ENCODE data around the gene PSG3.
"Not testable (repeated sequence)": the region's sequence is repeated elsewhere in the genome, so short reads cannot be mapped to it uniquely, and the experiment has no call there.

Gene PSG3

GRCh38 chr19:42695811-42696503, 44.3 kb downstream of the PSG3 start:
- Mint-ChIP-seq H3K27me3 (ENCODE audit: low read depth, poor library complexity) (no peaks in the 10 kb centered on the region), H3K9me3 (peaks cover 90% of the 10 kb centered on the region), H3K4me3 (no peak overlapping the region), H3K4me1 (no peaks in the 10 kb centered on the region), H3K36me3 (ENCODE audit: low read depth) (no peaks in the 10 kb centered on the region), H3K27ac (no peak overlapping the region)
- DNase-seq: no peak
- TF ChIP-seq, protein P1, sequence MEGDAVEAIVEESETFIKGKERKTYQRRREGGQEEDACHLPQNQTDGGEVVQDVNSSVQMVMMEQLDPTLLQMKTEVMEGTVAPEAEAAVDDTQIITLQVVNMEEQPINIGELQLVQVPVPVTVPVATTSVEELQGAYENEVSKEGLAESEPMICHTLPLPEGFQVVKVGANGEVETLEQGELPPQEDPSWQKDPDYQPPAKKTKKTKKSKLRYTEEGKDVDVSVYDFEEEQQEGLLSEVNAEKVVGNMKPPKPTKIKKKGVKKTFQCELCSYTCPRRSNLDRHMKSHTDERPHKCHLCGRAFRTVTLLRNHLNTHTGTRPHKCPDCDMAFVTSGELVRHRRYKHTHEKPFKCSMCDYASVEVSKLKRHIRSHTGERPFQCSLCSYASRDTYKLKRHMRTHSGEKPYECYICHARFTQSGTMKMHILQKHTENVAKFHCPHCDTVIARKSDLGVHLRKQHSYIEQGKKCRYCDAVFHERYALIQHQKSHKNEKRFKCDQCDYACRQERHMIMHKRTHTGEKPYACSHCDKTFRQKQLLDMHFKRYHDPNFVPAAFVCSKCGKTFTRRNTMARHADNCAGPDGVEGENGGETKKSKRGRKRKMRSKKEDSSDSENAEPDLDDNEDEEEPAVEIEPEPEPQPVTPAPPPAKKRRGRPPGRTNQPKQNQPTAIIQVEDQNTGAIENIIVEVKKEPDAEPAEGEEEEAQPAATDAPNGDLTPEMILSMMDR (IDR thresholded peaks at IDR 0.05): no peak

DNA sequence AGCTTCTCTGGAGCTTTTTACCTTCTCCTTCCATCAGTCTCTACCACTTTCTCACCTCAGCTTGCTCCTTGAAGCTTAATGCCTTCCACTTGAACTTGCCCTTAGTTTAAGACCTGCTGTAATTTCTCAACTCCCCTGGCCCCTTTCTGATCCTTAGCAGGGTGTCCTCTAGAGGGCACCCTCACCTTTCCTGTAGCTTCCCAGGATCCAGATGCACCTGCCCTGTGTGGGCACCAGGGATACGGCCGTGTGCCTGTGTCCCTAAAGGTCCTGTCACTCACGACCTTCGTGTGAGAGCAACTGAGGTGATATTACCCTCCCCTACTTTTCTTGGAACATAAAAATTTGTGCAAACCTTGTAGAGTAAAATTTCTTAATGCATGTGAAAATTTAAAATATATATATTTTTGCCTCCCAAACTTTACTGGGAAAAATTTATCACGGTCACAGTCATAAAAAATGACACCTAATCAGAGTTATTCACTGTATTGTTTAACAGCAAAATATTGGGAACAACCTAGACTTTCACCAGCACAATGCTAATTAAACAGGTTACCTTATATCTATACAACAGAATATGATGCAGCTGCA, 46.4 kb downstream of the PSG3 start:
- Mint-ChIP-seq H3K9me3 (peaks cover 81% of the 10 kb centered on the region), H3K4me1 (no peaks in the 10 kb centered on the region), H3K27me3 (ENCODE audit: low read depth, poor library complexity) (no peaks in the 10 kb centered on the region), H3K27ac (no peak overlapping the region), H3K36me3 (ENCODE audit: low read depth) (no peaks in the 10 kb centered on the region), H3K4me3 (no peak overlapping the region)
- no peak for DNase-seq
- TF ChIP-seq, protein P1 (IDR thresholded peaks at IDR 0.05): no peak

DNA sequence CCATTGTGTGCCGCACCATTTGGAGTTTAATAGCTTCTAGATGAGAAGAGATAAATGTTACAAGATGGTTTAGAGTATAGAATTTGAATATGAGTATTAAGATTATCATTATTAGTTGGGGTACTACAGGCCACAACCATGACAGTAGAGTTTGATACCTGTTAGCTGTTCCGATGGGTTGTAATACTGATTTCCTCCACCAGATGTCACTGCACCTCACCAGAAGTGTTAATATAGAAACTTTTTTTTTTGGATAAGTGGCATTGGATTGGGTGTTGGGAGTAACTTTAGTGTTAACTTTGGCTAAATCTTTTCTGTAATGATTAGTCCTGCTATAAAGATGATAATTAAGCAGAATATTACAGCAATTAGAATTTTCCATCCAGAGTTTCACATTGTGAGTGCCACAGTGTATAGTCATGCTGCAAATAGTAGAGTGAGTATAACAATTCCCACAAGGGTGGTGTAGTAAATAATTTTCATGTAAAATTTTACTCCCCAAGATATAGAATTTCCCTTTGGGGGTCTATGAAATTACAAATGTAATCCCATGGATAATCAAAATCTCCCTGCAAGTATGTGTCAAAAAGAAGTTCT, 56.3 kb downstream of the PSG3 start:
- Mint-ChIP-seq H3K36me3 (ENCODE audit: low read depth) (no peaks in the 10 kb centered on the region), H3K9me3 (peaks cover 80% of the 10 kb centered on the region), H3K4me1 (no peaks in the 10 kb centered on the region), H3K4me3 (no peak overlapping the region), H3K27ac (no peak overlapping the region), H3K27me3 (ENCODE audit: low read depth, poor library complexity) (peaks cover 3% of the 10 kb centered on the region)
- TF ChIP-seq, protein P1 (IDR thresholded peaks at IDR 0.05): peak; percentile 53
- peak; percentile 21 for DNase-seq

DNA sequence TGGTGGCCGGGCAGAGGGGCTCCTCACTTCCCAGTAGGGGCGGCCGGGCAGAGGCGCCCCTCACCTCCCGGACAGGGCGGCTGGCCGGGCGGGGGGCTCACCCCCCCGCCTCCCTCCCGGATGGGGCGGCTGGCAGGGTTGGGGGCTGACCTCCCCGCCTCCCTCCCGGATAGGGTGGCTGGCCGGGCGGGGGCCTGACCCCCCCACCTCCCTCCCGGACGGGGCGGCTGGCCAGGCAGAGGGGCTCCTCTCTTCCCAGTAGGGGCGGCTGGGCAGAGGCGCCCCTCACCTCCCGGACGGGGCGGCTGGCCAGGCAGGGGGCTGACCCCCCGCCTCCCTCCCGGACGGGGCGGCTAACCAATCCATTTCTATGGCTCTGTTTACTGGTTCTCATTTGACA, 64.0 kb downstream of the PSG3 start:
- H3K4me1 Mint-ChIP-seq; H3K27me3 Mint-ChIP-seq (ENCODE audit: low read depth, poor library complexity); H3K36me3 Mint-ChIP-seq (ENCODE audit: low read depth); H3K4me3 Mint-ChIP-seq; DNase-seq; H3K27ac Mint-ChIP-seq: not testable (repeated sequence)
- H3K9me3 Mint-ChIP-seq: peaks cover 55% of the 10 kb centered on the region

DNA sequence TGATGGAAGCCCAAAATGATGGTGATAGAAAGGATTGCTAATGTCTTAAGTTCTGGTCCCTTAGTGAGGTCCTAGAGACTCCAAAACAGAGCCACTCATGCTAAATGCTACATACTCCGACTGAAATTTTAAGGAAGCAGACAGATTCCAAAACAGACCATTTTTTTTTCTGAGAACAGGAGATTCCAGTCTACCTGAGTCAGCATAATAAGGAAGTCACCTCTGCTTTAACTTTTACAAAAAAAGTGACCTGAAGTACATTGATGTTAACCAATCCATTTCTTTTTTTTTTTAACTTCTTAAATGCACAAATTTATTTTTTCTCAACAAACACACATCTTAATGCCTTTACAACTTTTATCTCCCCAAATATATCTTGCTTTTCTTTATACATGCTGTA, 65.7 kb downstream of the PSG3 start:
- H3K36me3 Mint-ChIP-seq (ENCODE audit: low read depth); H3K27me3 Mint-ChIP-seq (ENCODE audit: low read depth, poor library complexity); H3K27ac Mint-ChIP-seq; H3K4me1 Mint-ChIP-seq; DNase-seq; H3K4me3 Mint-ChIP-seq: not testable (repeated sequence)
- peaks cover 49% of the 10 kb centered on the region for H3K9me3 Mint-ChIP-seq

All from nephron progenitor cell (in vitro differentiated cells).